T-helper 1 cell treated with Interleukin-12 subunit alpha and Interleukin-12 subunit beta and Interleukin-4 antibody, amounts not matched to agents 30 μg/mL and 1 μg/mL, for 36 hours (primary cell): ENCODE measurements around the gene TBC1D26.
"Not testable (repeated sequence)": the region's sequence is repeated elsewhere in the genome, so short reads cannot be mapped to it uniquely, and the experiment has no call there.

ENCODE experiments used
- H3K27ac Mint-ChIP-seq: one replicate; pipeline ENCODE4 v1.8.0; 2021; ENCODE audit warnings: mild to moderate bottlenecking, mixed read lengths
- H3K27me3 Mint-ChIP-seq: one replicate; pipeline ENCODE4 v1.8.0; 2021; ENCODE audit warnings: low read depth, mixed read lengths
- H3K36me3 Mint-ChIP-seq: one replicate; pipeline ENCODE4 v1.8.0; 2021; ENCODE audit warnings: low read depth, mixed read lengths
- H3K4me1 Mint-ChIP-seq: one replicate; pipeline ENCODE4 v1.8.0; 2021; ENCODE audit warnings: low read depth, mixed read lengths
- H3K4me3 Mint-ChIP-seq: one replicate; pipeline ENCODE4 v1.8.0; 2021; ENCODE audit warnings: mild to moderate bottlenecking, moderate library complexity, mixed read lengths
- H3K9me3 Mint-ChIP-seq: one replicate; pipeline ENCODE4 v1.8.0; 2021; ENCODE audit warnings: mixed read lengths

Gene TBC1D26

DNA sequence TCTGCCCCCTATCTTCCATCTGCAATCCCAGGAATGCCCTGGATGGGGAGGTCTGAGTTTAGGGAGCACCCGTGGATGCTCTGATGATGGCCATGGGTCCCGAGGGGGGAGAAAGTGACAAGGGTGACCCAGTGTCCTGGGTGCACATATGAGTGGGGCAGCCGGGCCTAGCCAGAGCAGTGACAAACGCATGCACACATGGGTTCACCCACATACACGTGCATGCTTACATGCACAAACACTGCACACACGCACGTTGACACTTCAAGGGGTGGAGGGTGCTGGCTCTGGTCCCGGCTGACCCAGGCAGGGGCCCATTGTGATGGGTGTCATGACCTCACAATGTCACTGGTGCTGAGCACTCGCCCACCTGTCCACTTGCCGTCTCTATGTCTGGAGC is at the start of gene TBC1D26:
TSS of gene TBC1D26 (plus strand) at position 384 of the 400 bp plus-strand sequence. CDS start 3,066 bp downstream, outside the sequence.
- H3K36me3 Mint-ChIP-seq, H3K9me3 Mint-ChIP-seq, H3K27ac Mint-ChIP-seq, H3K4me1 Mint-ChIP-seq, H3K27me3 Mint-ChIP-seq, H3K4me3 Mint-ChIP-seq: not testable (repeated sequence)

DNA sequence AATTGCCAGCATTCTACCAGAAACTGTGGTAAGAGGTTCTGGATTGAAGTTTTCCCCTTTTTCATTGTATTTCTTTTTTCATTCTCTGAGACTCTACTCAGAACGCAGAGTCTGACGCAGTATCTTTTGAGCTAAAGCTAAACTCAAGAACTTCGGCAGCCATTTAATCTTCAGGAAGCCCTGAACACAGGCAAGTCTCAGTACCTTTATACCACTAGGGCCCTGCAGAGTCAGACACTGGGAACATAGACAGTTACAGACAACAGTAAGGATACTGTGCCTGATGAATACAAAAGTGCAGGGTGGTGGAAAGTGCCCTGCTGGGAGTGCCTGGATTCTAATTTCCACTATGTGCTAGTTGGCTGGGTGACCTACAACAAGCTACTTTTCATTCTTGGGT is 48.9 kb upstream of the TBC1D26 start:
- not testable (repeated sequence) for H3K27me3 Mint-ChIP-seq, H3K9me3 Mint-ChIP-seq
- Mint-ChIP-seq H3K4me3 (peak overlapping the region; percentile 30), H3K27ac (peak overlapping the region; percentile 54), H3K4me1 (peaks cover 29% of the 10 kb centered on the region), H3K36me3 (peaks cover 11% of the 10 kb centered on the region)

DNA sequence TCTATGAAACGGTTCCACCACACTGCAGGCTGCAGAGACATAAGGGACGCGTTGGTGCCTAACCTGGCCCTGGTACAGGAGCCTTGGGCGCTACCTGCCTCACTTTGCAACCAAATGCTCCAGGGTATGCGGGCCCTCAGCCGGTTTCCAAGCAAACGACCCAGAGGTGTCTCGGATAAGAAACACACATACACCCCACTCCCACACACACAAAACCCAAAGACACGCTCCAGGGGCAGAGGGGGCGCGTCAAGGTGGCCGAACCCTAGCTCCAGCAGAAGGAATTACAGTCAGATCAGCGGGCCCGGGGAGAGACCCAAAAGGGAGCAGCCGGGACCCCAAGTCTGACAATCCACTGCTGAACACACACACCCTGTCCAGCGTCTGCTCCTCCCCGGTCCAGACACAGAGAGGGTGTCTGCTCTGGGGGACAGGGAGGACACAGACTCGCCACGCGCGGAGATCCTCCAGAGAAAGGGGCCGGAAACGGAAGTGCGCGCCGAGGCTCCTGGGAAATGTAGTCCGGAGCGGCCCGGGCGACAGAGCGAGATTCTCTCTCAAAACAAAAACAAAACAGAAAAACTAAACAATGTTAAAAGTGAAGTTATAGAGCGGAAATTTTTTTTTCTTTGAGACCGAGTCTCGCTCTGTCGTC is 48.1 kb upstream of the TBC1D26 start, which contains the start of gene TRIM16:
TSS of gene TRIM16 (minus strand) at position 488 of the 655 bp plus-strand sequence. CDS start 32,702 bp downstream, outside the sequence.
- not testable (repeated sequence) for H3K36me3 Mint-ChIP-seq, H3K9me3 Mint-ChIP-seq, H3K27me3 Mint-ChIP-seq
- H3K27ac Mint-ChIP-seq: peak within 1 kb of the TSS; percentile 71
- H3K4me3 Mint-ChIP-seq: peak within 1 kb of the TSS; percentile 89
- H3K4me1 Mint-ChIP-seq: peaks cover 29% of the 10 kb centered on the region

DNA sequence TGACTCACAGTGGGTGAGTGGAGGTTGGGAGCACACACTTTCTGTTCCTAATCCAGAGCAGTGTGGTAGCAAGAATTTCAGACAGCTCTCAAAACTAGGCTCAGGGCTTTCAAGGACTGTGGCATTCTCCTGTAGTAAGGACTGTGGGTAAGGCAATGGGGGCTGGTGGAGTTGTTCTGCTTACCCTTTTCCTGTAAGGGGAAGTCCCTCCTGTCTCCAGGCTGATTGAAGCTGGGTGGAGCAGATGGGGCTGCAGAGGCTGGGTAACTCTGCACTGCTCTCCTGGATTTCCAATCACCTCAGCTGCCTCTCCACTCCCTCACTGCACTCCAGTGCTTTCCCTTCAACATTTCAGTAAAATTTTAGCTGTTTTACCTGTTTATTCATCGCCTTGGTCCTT is 44.6 kb upstream of the TBC1D26 start:
- H3K9me3 Mint-ChIP-seq, H3K27ac Mint-ChIP-seq, H3K27me3 Mint-ChIP-seq, H3K4me3 Mint-ChIP-seq, H3K36me3 Mint-ChIP-seq: not testable (repeated sequence)
- H3K4me1 Mint-ChIP-seq: peaks cover 23% of the 10 kb centered on the region

DNA sequence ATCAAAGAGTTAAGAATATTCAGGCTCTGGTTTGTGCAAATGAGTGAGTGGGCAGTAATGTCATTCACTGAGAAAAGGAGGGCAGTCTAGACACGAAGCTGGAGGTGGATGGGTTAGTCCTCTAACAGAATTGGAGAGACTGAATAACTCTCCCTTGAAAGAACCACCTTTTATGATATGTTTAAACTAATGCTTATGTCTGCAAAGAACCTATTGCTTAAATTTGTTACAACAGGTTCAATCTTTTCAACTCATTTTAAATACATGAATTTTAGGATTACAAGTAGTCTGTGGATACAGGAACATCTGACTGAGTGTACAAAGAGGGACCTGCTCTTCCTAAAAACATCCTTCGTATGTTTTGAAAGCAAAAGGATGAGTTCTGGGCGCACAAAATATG is 33.1 kb upstream of the TBC1D26 start:
- peak overlapping the region; percentile 9 for H3K27ac Mint-ChIP-seq
- H3K4me1 Mint-ChIP-seq: not testable (repeated sequence)

DNA sequence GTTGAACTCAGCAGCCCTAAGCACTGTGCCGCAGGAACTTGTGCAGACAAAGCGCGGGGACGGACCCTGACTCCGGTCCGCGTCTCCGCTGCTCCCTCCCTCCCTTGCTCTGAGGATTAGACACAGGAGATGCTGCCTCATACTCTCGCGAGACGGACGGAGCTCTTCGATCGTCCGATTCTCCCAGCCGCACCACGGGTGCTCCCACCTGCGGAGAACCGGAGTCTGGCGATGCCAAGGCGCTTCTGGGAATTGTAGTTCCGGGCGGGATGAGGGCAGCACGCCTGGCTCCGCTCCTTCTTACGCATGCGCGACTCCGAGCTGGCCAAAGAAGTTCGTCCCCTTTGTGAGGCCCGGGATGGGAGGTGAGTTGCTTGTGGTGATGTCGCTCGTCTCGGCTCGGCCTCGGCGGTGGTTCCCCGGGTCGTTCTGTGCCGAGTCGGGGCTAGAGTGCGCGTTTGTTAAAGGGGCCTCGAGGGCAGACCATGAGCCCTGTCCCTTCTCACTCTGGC is 32.6 kb upstream of the TBC1D26 start, which contains the start of gene ZNF286A:
TSS of gene ZNF286A (plus strand) at position 340 of the 512 bp plus-strand sequence. CDS start 578 bp downstream, outside the sequence.
- not testable (repeated sequence) for H3K4me1 Mint-ChIP-seq, H3K9me3 Mint-ChIP-seq, H3K27me3 Mint-ChIP-seq
- Mint-ChIP-seq H3K36me3 (peaks cover 11% of the 10 kb centered on the region), H3K27ac (peak within 1 kb of the TSS; percentile 84), H3K4me3 (peak within 1 kb of the TSS; percentile 91)

More for the DNA sequence above, 33.1 kb upstream of the TBC1D26 start:
- H3K36me3 Mint-ChIP-seq: peaks cover 11% of the 10 kb centered on the region
- H3K9me3 Mint-ChIP-seq, H3K27me3 Mint-ChIP-seq: not testable (repeated sequence)
- H3K4me3 Mint-ChIP-seq: peak overlapping the region; percentile 91

DNA sequence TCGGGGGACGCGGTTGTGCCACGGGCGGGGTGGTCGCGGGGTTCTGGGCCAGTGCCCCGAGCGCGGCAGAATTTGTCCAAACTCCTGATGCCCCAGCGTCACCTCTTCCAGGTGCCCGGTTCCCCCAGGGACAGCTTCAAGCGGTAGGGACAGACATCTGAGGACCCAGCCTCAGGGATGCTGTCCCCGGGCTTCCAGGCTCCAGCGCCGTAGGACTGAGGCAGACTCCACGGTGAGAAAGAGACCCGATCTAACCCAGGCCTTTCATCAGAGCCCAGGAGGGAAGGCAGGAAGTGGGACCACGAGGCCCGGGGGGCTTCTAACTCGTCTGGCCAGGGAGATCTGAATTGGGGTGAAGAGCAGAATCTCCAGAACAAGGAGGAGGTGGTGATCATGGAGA is 32.1 kb upstream of the TBC1D26 start:
- not testable (repeated sequence) for H3K9me3 Mint-ChIP-seq, H3K27me3 Mint-ChIP-seq, H3K4me1 Mint-ChIP-seq
- peak overlapping the region; percentile 84 for H3K27ac Mint-ChIP-seq
- H3K36me3 Mint-ChIP-seq: peaks cover 13% of the 10 kb centered on the region
- peak overlapping the region; percentile 91 for H3K4me3 Mint-ChIP-seq

DNA sequence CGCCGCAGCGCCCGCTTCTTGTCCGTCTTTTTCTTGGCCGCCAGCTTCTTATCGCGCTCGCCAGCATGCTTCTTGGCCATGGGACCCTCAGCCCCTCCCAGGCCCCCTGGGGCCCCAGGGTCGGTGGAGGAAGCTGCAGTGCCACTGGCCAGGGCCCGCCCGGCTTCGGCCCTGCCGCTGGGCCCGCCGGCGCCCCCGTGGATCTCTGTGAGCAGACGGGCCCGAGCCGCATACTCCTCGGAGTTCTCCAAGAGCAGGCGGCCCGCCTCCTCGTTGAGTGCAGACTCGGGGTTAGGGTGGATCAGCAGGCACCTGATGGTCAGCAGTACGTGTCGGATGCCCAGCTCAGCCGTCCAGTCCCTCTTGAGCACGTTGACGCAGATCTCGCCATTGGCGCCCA is 27.8 kb upstream of the TBC1D26 start:
- not testable (repeated sequence) for H3K4me3 Mint-ChIP-seq, H3K27ac Mint-ChIP-seq, H3K4me1 Mint-ChIP-seq, H3K27me3 Mint-ChIP-seq
- Mint-ChIP-seq H3K36me3 (peaks cover 44% of the 10 kb centered on the region), H3K9me3 (peaks cover 36% of the 10 kb centered on the region)

DNA sequence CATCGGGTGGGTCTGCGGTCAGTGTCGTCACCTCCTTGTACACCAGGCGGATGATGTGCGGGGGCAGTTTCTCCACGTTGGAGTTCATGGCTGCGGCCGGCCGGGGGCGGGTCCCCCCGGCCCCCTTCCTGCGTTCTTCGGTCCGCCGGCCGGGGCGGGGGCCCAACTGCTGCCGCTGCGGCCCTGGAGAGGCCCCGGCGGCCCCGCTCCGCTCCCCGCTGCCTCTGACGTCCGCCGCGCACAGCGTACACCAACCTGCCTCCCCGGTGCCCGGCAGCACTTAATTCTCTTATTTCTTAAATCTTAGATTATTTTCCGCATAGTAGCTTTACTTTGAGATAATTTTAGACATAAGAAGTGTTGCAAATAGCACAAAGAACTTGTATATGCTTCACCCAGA is 27.3 kb upstream of the TBC1D26 start:
- H3K36me3 Mint-ChIP-seq: peaks cover 49% of the 10 kb centered on the region
- H3K4me3 Mint-ChIP-seq, H3K4me1 Mint-ChIP-seq, H3K27ac Mint-ChIP-seq, H3K27me3 Mint-ChIP-seq: not testable (repeated sequence)
- H3K9me3 Mint-ChIP-seq: peaks cover 41% of the 10 kb centered on the region

DNA sequence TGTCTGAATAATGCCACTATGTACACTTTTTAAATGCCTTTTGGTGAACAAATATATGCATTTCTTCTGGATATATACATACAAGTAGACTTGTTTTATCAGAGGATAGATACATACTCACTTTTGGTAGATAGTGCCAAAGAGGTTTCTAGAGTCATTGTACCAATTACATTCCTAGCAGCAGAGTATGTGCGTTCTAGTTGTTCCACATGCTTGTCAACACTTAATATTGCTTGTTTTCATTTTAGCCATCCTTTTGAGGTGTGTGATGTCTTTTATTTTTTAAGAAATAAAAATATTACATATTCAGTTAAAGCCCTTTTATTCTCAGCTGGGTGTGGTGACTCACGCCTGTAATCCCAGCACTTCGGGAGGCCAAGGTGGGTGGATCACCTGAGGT is 23.2 kb upstream of the TBC1D26 start:
- not testable (repeated sequence) for H3K27ac Mint-ChIP-seq, H3K27me3 Mint-ChIP-seq
- H3K9me3 Mint-ChIP-seq: peaks cover 51% of the 10 kb centered on the region

DNA sequence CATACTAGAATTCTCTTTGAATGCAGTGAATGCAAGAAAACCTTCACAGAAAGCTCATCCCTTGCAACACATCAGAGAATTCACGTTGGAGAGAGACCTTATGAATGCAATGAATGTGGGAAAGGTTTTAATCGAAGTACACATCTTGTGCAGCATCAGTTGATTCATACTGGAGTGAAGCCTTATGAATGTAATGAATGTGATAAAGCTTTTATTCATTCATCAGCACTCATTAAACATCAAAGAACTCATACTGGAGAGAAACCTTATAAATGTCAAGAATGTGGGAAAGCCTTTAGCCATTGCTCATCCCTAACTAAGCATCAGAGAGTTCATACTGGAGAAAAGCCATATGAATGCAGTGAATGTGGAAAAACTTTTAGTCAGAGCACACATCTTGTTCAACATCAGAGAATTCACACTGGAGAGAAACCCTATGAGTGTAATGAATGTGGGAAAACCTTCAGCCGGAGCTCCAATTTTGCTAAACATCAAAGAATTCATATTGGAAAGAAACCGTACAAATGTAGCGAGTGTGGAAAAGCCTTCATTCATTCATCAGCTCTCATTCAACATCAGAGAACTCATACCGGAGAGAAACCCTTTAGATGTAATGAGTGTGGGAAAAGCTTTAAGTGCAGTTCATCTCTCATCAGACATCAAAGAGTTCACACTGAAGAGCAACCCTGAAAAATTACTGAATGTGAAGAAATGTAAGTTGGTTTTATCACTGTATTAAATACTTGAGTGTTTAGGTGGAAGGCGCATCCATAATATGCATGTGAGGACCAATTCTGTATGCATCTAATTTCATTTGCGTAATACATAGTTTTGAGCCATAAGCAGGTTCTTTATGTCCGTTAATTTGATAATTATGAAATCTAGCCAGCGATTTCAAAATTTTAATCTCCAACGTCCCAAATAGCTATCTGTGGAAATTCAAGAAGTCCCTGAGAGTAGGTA is 15.2 kb upstream of the TBC1D26 start:
- not testable (repeated sequence) for H3K4me3 Mint-ChIP-seq, H3K4me1 Mint-ChIP-seq, H3K27ac Mint-ChIP-seq, H3K27me3 Mint-ChIP-seq
- H3K9me3 Mint-ChIP-seq: peaks cover 34% of the 10 kb centered on the region
- peaks cover 30% of the 10 kb centered on the region for H3K36me3 Mint-ChIP-seq

More for the DNA sequence above, 23.2 kb upstream of the TBC1D26 start:
- H3K4me3 Mint-ChIP-seq, H3K4me1 Mint-ChIP-seq: not testable (repeated sequence)
- H3K36me3 Mint-ChIP-seq: peaks cover 57% of the 10 kb centered on the region

DNA sequence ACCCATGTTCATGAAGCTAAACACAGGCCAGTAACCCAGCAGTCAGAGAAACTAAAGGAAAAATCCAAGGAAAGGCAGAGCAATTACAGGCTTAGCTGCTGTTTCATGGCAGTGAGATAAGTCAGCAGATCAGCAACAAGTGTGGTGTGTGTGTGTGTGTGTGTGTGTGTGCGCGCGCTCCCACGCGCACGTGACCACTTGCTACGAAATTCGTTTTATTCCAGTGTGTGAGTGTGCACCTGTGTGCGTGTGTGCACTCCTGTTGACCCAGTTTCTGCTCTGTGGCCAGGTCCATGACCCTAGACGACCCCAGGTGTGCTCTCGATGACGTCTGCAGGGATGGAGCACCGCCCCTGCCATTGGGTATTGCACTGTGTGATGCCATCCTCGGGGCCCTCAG is 1.5 kb upstream of the TBC1D26 start:
- not testable (repeated sequence) for H3K9me3 Mint-ChIP-seq, H3K4me3 Mint-ChIP-seq, H3K27ac Mint-ChIP-seq, H3K4me1 Mint-ChIP-seq, H3K27me3 Mint-ChIP-seq, H3K36me3 Mint-ChIP-seq

DNA sequence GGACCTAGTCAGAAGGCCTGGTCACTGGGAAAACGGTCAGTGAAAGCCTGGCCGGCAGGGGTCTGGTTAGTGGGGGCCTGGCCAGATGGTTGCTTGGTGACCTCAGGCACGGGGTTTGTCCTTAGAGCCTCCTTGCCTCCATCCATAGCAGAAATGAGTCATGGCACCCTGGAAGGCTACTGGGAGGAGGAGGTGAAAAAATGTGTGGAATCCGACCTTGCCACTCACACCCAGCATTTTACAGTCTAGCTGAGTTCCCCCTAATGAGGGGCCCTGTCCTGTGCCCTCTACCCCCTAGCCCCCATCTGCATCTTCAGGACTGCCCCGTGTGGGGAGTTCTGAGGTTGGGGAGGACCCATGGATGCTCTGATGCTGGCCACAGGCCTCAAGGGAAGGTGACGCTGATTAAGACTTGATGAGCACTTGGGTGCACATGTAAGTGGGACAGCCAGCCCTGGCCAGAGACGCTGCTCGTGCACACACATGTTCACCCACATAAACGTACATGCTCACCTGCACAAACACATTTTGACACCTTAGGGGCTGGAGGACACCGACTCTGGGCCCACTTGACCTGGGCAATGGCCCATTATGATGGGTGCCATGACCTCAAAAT is 1.2 kb downstream of the TBC1D26 start:
- not testable (repeated sequence) for H3K27me3 Mint-ChIP-seq, H3K9me3 Mint-ChIP-seq, H3K4me3 Mint-ChIP-seq, H3K36me3 Mint-ChIP-seq, H3K4me1 Mint-ChIP-seq, H3K27ac Mint-ChIP-seq

DNA sequence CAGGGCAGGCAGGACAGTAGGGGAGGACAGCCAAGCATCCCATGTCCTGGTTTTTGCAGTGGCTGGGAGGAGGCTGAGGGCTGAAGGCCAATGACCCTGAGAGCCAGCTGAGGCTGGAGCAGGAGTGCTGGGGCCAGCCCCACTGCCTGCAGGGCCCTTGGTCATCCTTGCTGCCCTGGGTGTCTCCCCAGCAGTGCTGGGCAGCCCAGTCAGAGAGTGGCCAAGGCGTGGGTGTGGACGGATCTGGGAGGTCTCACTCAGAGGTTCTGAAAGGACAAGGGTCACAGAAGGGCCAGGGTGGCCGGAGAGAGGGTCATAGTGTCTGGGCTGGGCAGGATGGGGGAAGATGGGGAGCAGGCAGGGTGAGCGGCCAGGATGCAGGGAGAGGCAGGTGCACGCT is 4.5 kb downstream of the TBC1D26 start:
- not testable (repeated sequence) for H3K4me1 Mint-ChIP-seq, H3K9me3 Mint-ChIP-seq, H3K27me3 Mint-ChIP-seq, H3K36me3 Mint-ChIP-seq, H3K4me3 Mint-ChIP-seq, H3K27ac Mint-ChIP-seq
